IPS DF 4.7 (cell line): Measurements from ENCODE around the gene METTL21C.

Experiments
- DNase-seq: peaks from one replicate; pipeline ENCODE4 v3.0.0-alpha.2; 2013; ENCODE audit warnings: low spot score; ENCODE audit errors: extremely low read depth

Gene METTL21C

GRCh38 chr13:102694937-102695336 lies at the start of gene METTL21C:
Gene METTL21C, minus strand, starts transcription at chr13:102695044. Its CDS starts 546 bp downstream, at chr13:102694498.
- no peak for DNase-seq

- DNase-seq, result no peak
Observed at GRCh38 chr13:102742506-102742905, 47.7 kb upstream of the METTL21C start.

GRCh38 chr13:102742101-102742500 lies 47.3 kb upstream of the METTL21C start:
- no peak for DNase-seq

GRCh38 chr13:102729560-102730270 lies 34.9 kb upstream of the METTL21C start:
- no peak for DNase-seq

- no peak for DNase-seq
Observed at GRCh38 chr13:102726430-102726829, 31.6 kb upstream of the METTL21C start.

GRCh38 chr13:102724923-102725322 lies 30.1 kb upstream of the METTL21C start:
- DNase-seq, result no peak

- no peak for DNase-seq
Observed at GRCh38 chr13:102721800-102722231, 27.0 kb upstream of the METTL21C start.

GRCh38 chr13:102718746-102719145 lies 23.9 kb upstream of the METTL21C start:
- no peak for DNase-seq

- DNase-seq, result no peak
Observed at GRCh38 chr13:102715447-102715846, 20.6 kb upstream of the METTL21C start.

GRCh38 chr13:102710261-102710679 lies 15.4 kb upstream of the METTL21C start:
- no peak for DNase-seq

- no peak for DNase-seq
Observed at GRCh38 chr13:102709536-102709935, 14.7 kb upstream of the METTL21C start.

- no peak for DNase-seq
Observed at GRCh38 chr13:102708991-102709390, 14.1 kb upstream of the METTL21C start.

GRCh38 chr13:102708211-102708610 lies 13.4 kb upstream of the METTL21C start:
- no peak for DNase-seq

GRCh38 chr13:102707467-102707866 lies 12.6 kb upstream of the METTL21C start:
- DNase-seq, result no peak

GRCh38 chr13:102704238-102705058 lies 9.6 kb upstream of the METTL21C start:
- DNase-seq, result no peak

GRCh38 chr13:102703726-102704035 lies 8.8 kb upstream of the METTL21C start:
- no peak for DNase-seq

GRCh38 chr13:102702965-102703725 lies 8.3 kb upstream of the METTL21C start:
- no peak for DNase-seq

GRCh38 chr13:102701331-102701730 lies 6.5 kb upstream of the METTL21C start:
- no peak for DNase-seq

- DNase-seq, result no peak
Observed at GRCh38 chr13:102700088-102701031, 5.5 kb upstream of the METTL21C start.

GRCh38 chr13:102699504-102699903 lies 4.7 kb upstream of the METTL21C start:
- DNase-seq, result no peak

GRCh38 chr13:102698649-102698980 lies 3.8 kb upstream of the METTL21C start:
- DNase-seq, result no peak
